ENCODE results near the gene CRHR2.
"Not testable (repeated sequence)": the region's sequence is repeated elsewhere in the genome, so short reads cannot be mapped to it uniquely, and the experiment has no call there.

Gene CRHR2

GRCh38 chr7:30652698-30653641, 29.3 kb downstream of the CRHR2 start:
- DNase-seq = no peak

DNA sequence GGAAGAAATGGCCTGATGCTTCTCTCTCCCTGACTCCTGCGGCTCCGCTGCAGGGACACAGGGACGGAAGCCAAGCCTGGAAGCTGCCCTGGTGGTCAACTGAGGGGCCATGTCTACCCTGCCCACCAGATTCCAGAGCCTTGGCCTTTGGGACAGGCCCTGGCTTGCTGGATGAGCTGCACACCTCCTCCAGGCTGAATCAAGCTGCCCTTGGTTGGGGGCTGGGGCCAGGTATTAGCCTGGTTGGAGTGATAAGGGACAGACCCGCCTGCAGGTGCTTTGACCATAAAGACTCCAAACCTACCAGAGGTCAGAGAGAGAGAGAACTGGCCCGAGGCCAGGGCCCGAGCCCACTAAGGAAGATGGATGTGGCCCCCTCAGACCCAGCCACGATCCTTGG, 30.1 kb downstream of the CRHR2 start:
- no peak for DNase-seq

DNA sequence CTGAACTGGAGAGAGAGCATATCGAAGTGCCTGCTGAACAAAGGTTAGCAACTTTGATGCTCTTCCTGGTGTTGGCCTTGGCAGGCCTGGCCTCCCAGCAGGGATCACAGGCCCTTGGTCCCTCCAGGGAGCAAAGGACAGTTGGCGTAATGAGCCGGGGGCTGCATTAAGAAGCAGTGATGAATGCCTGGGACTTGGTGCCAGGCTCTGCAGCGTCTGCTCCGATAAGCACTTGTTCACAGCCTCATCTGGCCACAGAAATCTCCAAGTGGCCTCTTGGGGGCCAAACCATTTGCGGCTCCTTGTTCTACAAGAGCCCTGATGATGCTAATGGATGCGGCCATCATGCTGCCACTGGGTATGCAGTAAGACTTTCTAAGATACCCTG, 31.8 kb downstream of the CRHR2 start:
- DNase-seq = no peak

DNA sequence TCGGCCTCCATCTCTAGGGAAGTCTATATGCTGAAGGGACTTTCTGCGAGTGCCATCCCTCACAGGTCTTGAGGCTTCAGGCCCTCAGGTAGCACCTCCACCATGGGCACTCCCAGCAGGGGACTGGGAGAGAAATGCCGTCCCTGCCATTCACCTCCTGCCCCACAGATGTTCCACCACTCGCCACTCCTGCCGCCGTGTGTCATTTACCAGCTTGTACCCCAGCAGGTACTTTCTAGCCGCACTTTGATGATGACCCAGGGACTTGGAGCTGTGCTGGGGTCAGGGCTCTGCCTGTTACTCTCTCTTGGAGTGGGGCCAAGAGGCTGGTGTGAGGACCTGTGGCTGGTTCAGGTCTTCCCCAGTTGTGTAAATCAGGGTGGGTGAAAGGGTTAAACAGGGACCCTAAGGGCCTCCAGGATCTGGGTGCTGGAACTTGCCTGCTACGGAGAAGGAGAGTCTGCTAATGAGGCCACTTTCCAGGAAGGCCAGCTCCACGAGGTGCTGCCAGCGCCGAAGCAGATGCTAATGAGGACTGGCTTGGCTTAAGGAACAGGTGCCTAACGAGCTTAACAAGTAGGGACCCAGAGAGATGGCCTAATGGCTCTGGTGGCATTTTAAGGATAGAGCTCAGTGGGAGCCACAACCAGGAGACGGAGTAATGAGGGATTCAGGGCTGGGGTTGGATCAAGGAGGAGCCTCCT, 32.4 kb downstream of the CRHR2 start:
- no peak for DNase-seq

GRCh38 chr7:30648744-30649540, 33.3 kb downstream of the CRHR2 start:
- no peak for DNase-seq

GRCh38 chr7:30647589-30648364, 34.5 kb downstream of the CRHR2 start:
- DNase-seq = peak; percentile 27

GRCh38 chr7:30646154-30646553, 36.1 kb downstream of the CRHR2 start:
- no peak for DNase-seq

GRCh38 chr7:30645661-30646060, 36.6 kb downstream of the CRHR2 start:
- no peak for DNase-seq

GRCh38 chr7:30644286-30644955, 37.8 kb downstream of the CRHR2 start:
- DNase-seq = no peak

GRCh38 chr7:30642789-30643188, 39.5 kb downstream of the CRHR2 start:
- peak; percentile 15 for DNase-seq

DNA sequence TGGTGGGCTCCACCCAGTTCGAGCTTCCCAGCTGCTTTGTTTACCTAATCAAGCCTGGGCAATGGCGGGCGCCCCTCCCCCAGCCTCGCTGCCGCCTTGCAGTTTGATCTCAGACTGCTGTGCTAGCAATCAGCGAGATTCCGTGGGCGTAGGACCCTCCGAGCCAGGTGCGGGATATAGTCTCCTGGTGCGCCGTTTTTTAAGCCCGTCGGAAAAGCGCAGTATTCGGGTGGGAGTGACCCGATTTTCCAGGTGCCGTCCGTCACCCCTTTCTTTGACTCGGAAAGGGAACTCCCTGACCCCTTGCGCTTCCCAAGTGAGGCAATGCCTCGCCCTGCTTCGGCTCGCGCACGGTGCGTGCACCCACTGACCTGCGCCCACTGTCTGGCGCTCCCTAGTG, 39.9 kb downstream of the CRHR2 start:
- not testable (repeated sequence) for DNase-seq

- peak; percentile 82 for DNase-seq
Observed at GRCh38 chr7:30635798-30636197, 46.5 kb downstream of the CRHR2 start.

DNA sequence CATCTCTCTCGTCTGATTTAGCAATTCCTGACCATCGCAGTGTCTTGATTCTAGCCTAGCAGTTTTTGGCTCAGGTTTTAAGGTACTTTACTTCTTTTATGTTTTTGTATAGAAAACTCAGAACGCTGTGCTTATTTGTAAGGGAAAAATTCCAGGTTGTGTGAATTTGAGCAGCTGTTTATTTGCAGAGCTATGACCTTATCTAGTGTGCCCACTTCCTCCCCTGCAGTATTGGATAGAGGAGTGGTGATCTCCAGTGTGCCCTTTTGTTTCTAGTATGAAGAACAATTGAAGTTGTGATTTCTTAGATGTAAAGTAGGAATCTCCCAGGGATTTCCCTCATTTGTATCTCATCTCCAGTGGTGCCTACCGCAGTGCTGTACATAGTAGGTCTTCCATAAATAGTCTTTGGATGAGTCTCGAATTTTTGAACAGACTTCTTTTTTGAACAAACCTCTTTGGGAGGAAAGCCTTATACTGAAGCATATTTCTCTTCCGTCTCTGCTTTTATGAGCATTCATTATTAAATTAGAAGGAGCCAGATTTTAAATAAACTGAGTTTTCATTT, 47.5 kb downstream of the CRHR2 start:
- no peak for DNase-seq

GRCh38 chr7:30634193-30634626, 48.0 kb downstream of the CRHR2 start:
- no peak for DNase-seq

- DNase-seq = no peak
Observed at GRCh38 chr7:30633223-30633622, 49.0 kb downstream of the CRHR2 start.

- no peak for DNase-seq
Observed at GRCh38 chr7:30630986-30631385, 51.3 kb downstream of the CRHR2 start.

GRCh38 chr7:30627026-30627425, 55.2 kb downstream of the CRHR2 start:
- no peak for DNase-seq

DNA sequence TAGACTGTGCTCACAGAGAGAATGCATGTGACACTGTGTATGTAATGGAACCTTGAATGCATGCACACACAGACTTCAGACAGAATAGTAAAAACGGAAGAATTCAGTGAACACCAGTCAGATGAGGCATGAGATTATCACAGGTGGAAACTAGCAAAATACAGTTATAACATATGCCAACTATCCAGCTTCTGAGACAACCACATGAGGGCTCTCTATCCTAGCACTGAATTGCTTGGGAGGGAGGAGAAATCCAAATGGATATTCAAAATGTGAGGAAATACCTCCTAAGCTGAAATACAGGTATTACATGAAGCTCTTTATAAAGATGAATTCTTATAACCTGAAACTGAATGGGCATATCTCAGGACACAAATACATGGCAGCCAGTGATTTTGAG, 57.0 kb downstream of the CRHR2 start:
- DNase-seq = peak; percentile 18

- no peak for DNase-seq
Observed at GRCh38 chr7:30618961-30619360, 63.3 kb downstream of the CRHR2 start.

- no peak for DNase-seq
Observed at GRCh38 chr7:30618080-30618676, 64.1 kb downstream of the CRHR2 start.

- DNase-seq = no peak
Observed at GRCh38 chr7:30617359-30617758, 64.9 kb downstream of the CRHR2 start.

Measured in NCI-H345 (cell line).